Memory B cell (primary cell): ENCODE results near the gene AKR1C2.
"Not testable (repeated sequence)": the region's sequence is repeated elsewhere in the genome, so short reads cannot be mapped to it uniquely, and the experiment has no call there.

Source experiments
- ATAC-seq: fragments of 150-1000 bp; cut with Tn5 transposase; 2 replicates; pipeline ENCODE4 v1.10.0; 2021; ENCODE audit warnings: low read depth, mild to moderate bottlenecking, moderate library complexity
- DNase-seq, 2 donors: peaks; one replicate each; pipeline ENCODE4 v3.0.0; 2022; ENCODE audit warnings: low spot score in 2 of 2
- H3K27ac Mint-ChIP-seq: one replicate; pipeline ENCODE4 v1.8.0; 2022; ENCODE audit warnings: mild to moderate bottlenecking, moderate library complexity, mixed read lengths
- H3K27me3 Mint-ChIP-seq: one replicate; pipeline ENCODE4 v1.8.0; 2022; ENCODE audit warnings: mixed read lengths
- H3K36me3 Mint-ChIP-seq: one replicate; pipeline ENCODE4 v1.8.0; 2022; ENCODE audit warnings: mild to moderate bottlenecking, mixed read lengths
- H3K4me1 Mint-ChIP-seq: one replicate; pipeline ENCODE4 v1.8.0; 2022; ENCODE audit warnings: mixed read lengths
- H3K4me3 Mint-ChIP-seq: one replicate; pipeline ENCODE4 v1.8.0; 2022; ENCODE audit warnings: mild to moderate bottlenecking, moderate library complexity, mixed read lengths
- H3K9me3 Mint-ChIP-seq: one replicate; pipeline ENCODE4 v1.8.0; 2022; ENCODE audit warnings: mixed read lengths

The AKR1C2 gene

GRCh38 chr10:4969289-4969688 lies 34.4 kb downstream of the AKR1C2 start:
- not testable (repeated sequence) for DNase-seq, H3K9me3 Mint-ChIP-seq, H3K4me3 Mint-ChIP-seq, H3K4me1 Mint-ChIP-seq, ATAC-seq, H3K27me3 Mint-ChIP-seq, H3K27ac Mint-ChIP-seq, H3K36me3 Mint-ChIP-seq

- not testable (repeated sequence) for H3K4me1 Mint-ChIP-seq, H3K9me3 Mint-ChIP-seq, H3K27me3 Mint-ChIP-seq, H3K27ac Mint-ChIP-seq, H3K4me3 Mint-ChIP-seq, ATAC-seq, H3K36me3 Mint-ChIP-seq, DNase-seq
Measured at GRCh38 chr10:4967189-4967588, 36.5 kb downstream of the AKR1C2 start.

- not testable (repeated sequence) for DNase-seq
Measured at GRCh38 chr10:4965763-4966162, 37.9 kb downstream of the AKR1C2 start.

GRCh38 chr10:4963815-4964154 lies 39.9 kb downstream of the AKR1C2 start:
- not testable (repeated sequence) for H3K27ac Mint-ChIP-seq, H3K4me1 Mint-ChIP-seq, ATAC-seq, H3K36me3 Mint-ChIP-seq, H3K27me3 Mint-ChIP-seq, H3K4me3 Mint-ChIP-seq, DNase-seq, H3K9me3 Mint-ChIP-seq

More at GRCh38 chr10:4965763-4966162, 37.9 kb downstream of the AKR1C2 start:
- ATAC-seq, H3K36me3 Mint-ChIP-seq, H3K27me3 Mint-ChIP-seq, H3K4me3 Mint-ChIP-seq, H3K9me3 Mint-ChIP-seq, H3K4me1 Mint-ChIP-seq, H3K27ac Mint-ChIP-seq: not testable (repeated sequence)

DNA sequence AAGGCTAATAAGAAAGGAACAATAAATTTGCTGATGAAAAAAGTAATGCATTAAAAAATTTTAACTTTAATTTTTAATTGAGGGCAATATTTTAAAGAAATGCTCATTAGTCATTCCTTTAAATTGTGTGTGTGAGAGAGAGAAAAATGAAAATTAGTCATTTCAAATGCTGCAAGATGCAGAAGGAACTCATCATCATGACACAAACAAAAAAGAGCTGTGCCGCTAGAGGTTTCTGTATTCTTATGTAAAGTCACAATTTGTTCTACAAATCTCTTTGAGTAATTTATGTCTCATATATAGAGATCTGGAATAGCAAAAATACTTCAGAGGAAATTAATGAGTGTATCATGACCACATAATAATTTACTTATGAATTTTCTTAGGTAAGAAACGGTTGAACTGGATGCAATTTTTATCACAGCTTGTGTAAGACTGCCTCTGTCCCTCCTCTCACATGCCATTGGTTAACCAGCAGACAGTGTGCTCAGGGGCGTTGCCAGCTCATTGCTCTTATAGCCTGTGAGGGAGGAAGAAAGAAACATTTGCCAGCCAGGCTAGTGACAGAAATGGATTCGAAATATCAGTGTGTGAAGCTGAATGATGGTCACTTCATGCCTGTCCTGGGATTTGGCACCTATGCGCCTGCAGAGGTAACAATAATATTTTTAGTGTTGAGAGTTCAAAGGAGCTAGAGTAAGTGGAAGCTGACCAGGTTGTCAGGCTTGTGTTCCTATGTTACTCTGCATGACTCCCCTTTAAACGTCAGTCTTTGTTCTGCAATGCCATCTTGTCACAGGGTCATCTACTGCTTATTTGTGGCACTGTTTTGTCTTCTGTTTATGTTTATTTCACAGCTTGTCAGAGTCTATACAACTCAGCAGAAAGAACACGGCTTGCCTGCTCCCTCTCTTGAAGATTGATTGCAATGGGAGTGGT lies 40.5 kb downstream of the AKR1C2 start, which contains the start of gene AKR1C1:
Gene AKR1C1 (plus strand): TSS at position 540 of the 939 bp plus-strand sequence. CDS start 30 bp downstream, at position 570.
- not testable (repeated sequence) for H3K36me3 Mint-ChIP-seq, DNase-seq, H3K27ac Mint-ChIP-seq, H3K4me1 Mint-ChIP-seq, H3K27me3 Mint-ChIP-seq, H3K4me3 Mint-ChIP-seq, H3K9me3 Mint-ChIP-seq, ATAC-seq

DNA sequence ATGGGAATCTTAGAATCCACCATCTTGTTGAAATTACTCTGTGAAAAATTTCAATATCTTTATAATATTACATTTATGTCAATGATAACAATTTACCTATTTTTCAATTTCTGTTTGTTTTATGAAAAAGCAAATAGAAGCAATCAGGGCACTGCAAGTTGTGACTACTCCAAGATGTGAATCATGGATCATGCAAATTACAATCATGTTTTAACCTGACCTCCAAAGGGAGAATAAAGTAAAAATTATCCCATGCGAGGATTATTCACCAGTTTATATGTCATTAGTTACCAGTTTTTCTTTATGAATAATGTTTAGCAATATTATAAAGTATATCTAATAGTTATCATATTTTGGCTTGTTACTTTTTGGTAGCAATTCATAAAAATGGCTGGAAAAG lies 41.3 kb downstream of the AKR1C2 start:
- not testable (repeated sequence) for DNase-seq, H3K4me3 Mint-ChIP-seq, H3K9me3 Mint-ChIP-seq, H3K27me3 Mint-ChIP-seq, H3K27ac Mint-ChIP-seq, H3K4me1 Mint-ChIP-seq, ATAC-seq, H3K36me3 Mint-ChIP-seq

DNA sequence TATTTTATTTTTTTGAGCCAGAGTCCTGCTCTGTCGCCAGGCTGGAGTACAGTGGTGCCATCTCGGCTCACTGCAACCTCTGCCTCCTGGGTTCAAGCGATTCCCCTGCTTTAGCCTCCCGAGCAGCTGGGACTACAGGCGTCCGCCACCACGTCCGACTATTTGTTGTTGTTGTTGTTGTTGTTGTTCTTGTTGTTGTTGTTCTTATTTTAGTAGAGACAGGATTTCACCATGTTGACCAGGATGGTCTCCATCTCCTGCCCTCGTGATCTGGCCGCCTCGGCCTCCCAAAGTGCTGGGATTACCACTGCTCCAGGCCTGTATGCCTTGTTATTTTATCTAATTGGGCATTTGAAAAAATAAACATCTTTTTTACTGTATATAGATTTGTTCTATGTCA lies 42.1 kb downstream of the AKR1C2 start:
- not testable (repeated sequence) for H3K27ac Mint-ChIP-seq, ATAC-seq, H3K27me3 Mint-ChIP-seq, DNase-seq, H3K4me1 Mint-ChIP-seq, H3K4me3 Mint-ChIP-seq, H3K9me3 Mint-ChIP-seq, H3K36me3 Mint-ChIP-seq

GRCh38 chr10:4956955-4957645 lies 46.6 kb downstream of the AKR1C2 start:
- H3K27ac Mint-ChIP-seq, H3K4me1 Mint-ChIP-seq, DNase-seq, H3K4me3 Mint-ChIP-seq, H3K36me3 Mint-ChIP-seq, H3K27me3 Mint-ChIP-seq, ATAC-seq, H3K9me3 Mint-ChIP-seq: not testable (repeated sequence)

DNA sequence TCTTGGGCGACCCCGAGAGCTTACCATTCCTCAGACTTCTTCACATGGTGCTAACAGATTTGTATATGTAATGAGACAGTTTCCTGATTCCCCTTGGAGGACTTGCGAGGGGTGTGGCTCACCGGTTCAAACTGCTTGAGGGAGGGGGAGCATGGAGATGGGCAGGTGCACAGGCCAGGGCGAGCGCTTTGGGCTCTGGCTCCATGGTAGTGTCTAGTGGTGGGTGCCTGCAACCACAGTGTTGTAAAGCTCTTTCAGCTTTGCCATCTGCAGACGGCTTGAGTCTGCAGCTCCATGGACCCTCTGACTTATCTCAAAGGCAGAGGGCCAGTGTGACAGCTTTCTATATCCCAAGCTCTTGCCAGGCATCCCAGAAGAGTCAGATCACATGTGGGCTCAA lies 47.6 kb downstream of the AKR1C2 start:
- H3K27ac Mint-ChIP-seq, ATAC-seq, DNase-seq, H3K4me1 Mint-ChIP-seq, H3K27me3 Mint-ChIP-seq, H3K36me3 Mint-ChIP-seq, H3K9me3 Mint-ChIP-seq, H3K4me3 Mint-ChIP-seq: not testable (repeated sequence)

GRCh38 chr10:4953405-4953804 lies 50.3 kb downstream of the AKR1C2 start:
- H3K4me3 Mint-ChIP-seq = no peak overlapping the region
- no peaks in the 10 kb centered on the region for H3K36me3 Mint-ChIP-seq
- H3K27ac Mint-ChIP-seq = no peak overlapping the region
- peaks cover 2% of the 10 kb centered on the region for H3K27me3 Mint-ChIP-seq
- DNase-seq (no peak), ATAC-seq (no peak)
- H3K9me3 Mint-ChIP-seq = peaks cover 2% of the 10 kb centered on the region
- H3K4me1 Mint-ChIP-seq = no peaks in the 10 kb centered on the region

GRCh38 chr10:4951512-4952162 lies 52.0 kb downstream of the AKR1C2 start:
- not testable (repeated sequence) for DNase-seq, H3K4me1 Mint-ChIP-seq, H3K27ac Mint-ChIP-seq, H3K36me3 Mint-ChIP-seq, H3K9me3 Mint-ChIP-seq, H3K27me3 Mint-ChIP-seq, H3K4me3 Mint-ChIP-seq, ATAC-seq

DNA sequence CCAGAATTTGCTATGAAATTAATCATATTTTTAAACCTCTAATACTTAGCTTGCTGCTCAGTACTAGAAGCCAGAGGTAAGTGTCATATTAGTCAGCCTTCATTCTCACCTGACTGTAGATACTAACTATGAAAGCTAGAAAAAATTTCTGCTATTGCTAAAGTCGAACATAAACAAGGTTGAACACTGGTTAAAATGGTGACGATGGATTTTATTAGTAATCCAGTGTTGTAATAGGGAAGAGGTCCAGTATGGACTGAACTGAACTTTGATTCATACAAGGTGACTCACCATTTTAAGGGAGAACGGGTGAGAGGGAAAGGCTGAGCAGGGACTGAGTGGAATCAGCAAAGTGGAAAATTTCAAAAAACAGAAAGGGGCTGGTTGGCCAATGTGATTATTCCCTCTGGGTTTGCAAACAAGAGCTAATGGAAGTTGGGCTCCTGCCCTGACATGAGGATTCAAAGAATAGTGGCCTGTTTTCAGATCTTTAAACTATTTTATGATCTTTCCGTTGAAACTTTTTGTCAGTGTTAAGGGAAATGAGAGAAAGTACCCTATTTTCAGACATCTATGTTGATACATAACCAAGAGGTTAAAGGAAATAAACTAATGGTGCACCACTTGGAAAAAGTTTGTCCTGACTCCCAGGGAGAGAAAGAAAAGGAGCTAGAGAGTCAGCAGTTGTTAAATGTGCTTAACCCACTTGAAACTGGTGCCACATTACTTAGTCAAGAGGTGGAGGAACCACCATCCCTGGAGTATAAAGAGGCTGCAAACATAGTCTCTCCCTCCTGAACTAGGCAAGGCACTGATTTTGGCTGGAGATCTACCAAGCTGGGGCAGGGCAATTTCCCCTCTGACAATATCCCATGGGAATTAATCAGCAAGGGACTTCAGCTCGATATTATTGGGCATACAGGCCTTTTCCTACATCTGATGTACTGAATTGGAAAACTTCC lies 55.7 kb downstream of the AKR1C2 start:
- Mint-ChIP-seq H3K4me1 (no peaks in the 10 kb centered on the region), H3K9me3 (no peaks in the 10 kb centered on the region), H3K4me3 (no peak overlapping the region), H3K36me3 (no peaks in the 10 kb centered on the region), H3K27me3 (peaks cover 3% of the 10 kb centered on the region), H3K27ac (no peak overlapping the region)
- DNase-seq (no peak), ATAC-seq (no peak)

DNA sequence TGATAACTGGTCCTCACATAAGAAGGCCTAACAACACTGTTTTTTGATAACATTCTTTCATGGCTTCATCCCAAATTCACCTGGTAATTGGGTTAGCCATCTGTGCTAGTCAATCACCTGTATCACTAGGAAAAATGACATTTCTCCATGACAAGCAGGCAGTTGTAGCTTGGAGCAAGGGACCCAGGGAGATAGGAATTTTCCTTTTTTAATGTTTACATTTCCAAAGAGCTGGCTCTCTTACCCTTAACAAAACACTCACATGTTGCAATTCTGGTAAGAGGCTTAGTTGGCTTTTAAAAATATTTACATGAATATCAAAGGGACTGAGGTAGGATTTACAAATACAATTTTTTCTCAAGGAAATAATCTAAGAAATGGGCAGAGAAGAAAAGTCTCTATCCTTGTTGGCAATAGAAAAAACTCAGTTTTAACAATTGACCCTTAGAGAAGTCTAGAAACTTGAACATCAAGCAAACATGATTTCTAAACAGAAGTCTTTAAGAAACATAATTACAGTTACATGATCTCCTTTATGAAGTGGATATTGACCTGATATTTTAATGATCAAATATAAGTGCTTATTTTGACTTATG lies 56.5 kb downstream of the AKR1C2 start:
- Mint-ChIP-seq H3K4me1 (no peaks in the 10 kb centered on the region), H3K27me3 (peaks cover 3% of the 10 kb centered on the region), H3K27ac (no peak overlapping the region), H3K4me3 (no peak overlapping the region), H3K36me3 (no peaks in the 10 kb centered on the region), H3K9me3 (no peaks in the 10 kb centered on the region)
- DNase-seq (no peak), ATAC-seq (no peak)
